K562 (cell line): Measurements from ENCODE around the gene OTOGL. TPM values are rescaled to one million over a fixed set of nuclear protein-coding genes. Genes with fewer than 3 reads are reported as not detected.

ENCODE experiments used
- ATAC-seq: fragments of 200-7000 bp; cut with Tn5 transposase; 3 replicates; pipeline ENCODE4 v1.9.1; 2020; ENCODE audit warnings: moderate library complexity
- BruUV-seq: library from RNA; stranded (reverse); fragments of 400-500 nt; replicated peaks from 2 replicates; lab custom pipeline; 2021; lab: Mats Ljungman, UMichigan
- CTCF ChIA-PET: fragments of 300-600 bp; formaldehyde crosslinking; extraction: SDS; loops from one replicate; lab custom pipeline; 2021; ENCODE audit warnings: low intra/inter-chr PET ratio; lab: Yijun Ruan, JAX
- POLR2A ChIA-PET: fragments of 300-600, 350-650 bp; sonication (Branson Sonifier 250); formaldehyde crosslinking; extraction: SDS; loops from one replicate; lab custom pipeline; 2021; ENCODE audit warnings: antibody characterized with exemption, inconsistent platforms; lab: Yijun Ruan, JAX
- DNase-seq, 4 experiments: peaks; one replicate each; pipeline versions ENCODE4 v3.0.0 to v3.0.0-alpha.2; 2011 to 2018; ENCODE audit warnings: low spot score in 3 of 4, mixed read lengths in 3 of 4; ENCODE audit errors: extremely low read depth in 1 of 4
- FAIRE-seq: peaks from 2 replicates; lab custom pipeline; 2011; peaks lifted over from hg19 to GRCh38; lab: Jason Lieb, UNC
- H2AFZ ChIP-seq: 2 replicates; pipeline ENCODE4 v1.6.0; 2011; ENCODE audit warnings: low read depth, low read length, control low read depth, inconsistent platforms
- H3K27ac ChIP-seq: fragments of 200-600 bp; 3 replicates; pipeline ENCODE4 v1.8.0; 2011; ENCODE audit warnings: low read depth, mild to moderate bottlenecking, control low read depth, inconsistent platforms, low read length, moderate library complexity, mixed read lengths; ENCODE audit errors: extremely low read depth
- H3K27me3 ChIP-seq, 2 experiments: fragments of 300-600 bp in 1 of 2; 2 replicates in 1 of 2; 3 replicates in 1 of 2; pipeline versions ENCODE4 v1.6.0 to v1.8.0; 2011; ENCODE audit warnings: inconsistent platforms in 2 of 2, low read length in 2 of 2, mild to moderate bottlenecking in 1 of 2, mixed read lengths in 1 of 2, moderate library complexity in 1 of 2; ENCODE audit not compliant: control insufficient read depth in 2 of 2, insufficient read depth in 2 of 2
- H3K36me3 ChIP-seq: fragments of 300-600 bp; 3 replicates; pipeline ENCODE4 v1.8.0; 2011; ENCODE audit warnings: mild to moderate bottlenecking, low read length, inconsistent platforms; ENCODE audit not compliant: control insufficient read depth, insufficient read depth
- H3K4me1 ChIP-seq, 2 experiments: fragments of 200-600 bp in 1 of 2; replicated peaks in 1 of 2; 2 replicates in 1 of 2; 3 replicates in 1 of 2; pipeline versions ENCODE4 v1.5.1 to v1.8.0; 2011; ENCODE audit warnings: inconsistent platforms in 2 of 2, low read length in 2 of 2, mild to moderate bottlenecking in 1 of 2, mixed read lengths in 1 of 2, moderate library complexity in 1 of 2; ENCODE audit not compliant: control insufficient read depth in 2 of 2, insufficient read depth in 2 of 2
- H3K4me2 ChIP-seq: 2 replicates; pipeline ENCODE4 v1.6.1; 2011; ENCODE audit warnings: low read length, control low read depth, inconsistent platforms, mixed read lengths; ENCODE audit not compliant: insufficient read depth
- H3K4me3 ChIP-seq: fragments of 200-600 bp; sonication (generic), shearing (Covaris generic); 2 replicates; pipeline ENCODE4 v1.5.1; 2016; ENCODE audit warnings: control low read depth, inconsistent platforms
- H3K79me2 ChIP-seq: fragments of 200-600 bp; 3 replicates; pipeline ENCODE4 v1.8.0; 2011; ENCODE audit warnings: low read length, inconsistent platforms; ENCODE audit not compliant: control insufficient read depth, insufficient read depth
- H3K9ac ChIP-seq, 2 experiments: 2 replicates each; pipeline versions ENCODE4 v1.6.0 to v1.6.1; 2011; ENCODE audit warnings: low read depth in 2 of 2, low read length in 2 of 2, control low read depth in 1 of 2, inconsistent platforms in 1 of 2, mild to moderate bottlenecking in 1 of 2, mixed read lengths in 1 of 2; ENCODE audit not compliant: insufficient read depth in 1 of 2
- H3K9me1 ChIP-seq: one replicate; pipeline ENCODE4 v1.6.0; 2011; ENCODE audit warnings: inconsistent platforms, mild to moderate bottlenecking, low read length, moderate library complexity; ENCODE audit not compliant: control insufficient read depth, insufficient read depth
- H3K9me3 ChIP-seq: replicated peaks from 2 replicates; pipeline ENCODE4 v1.5.1; 2011; ENCODE audit warnings: low read depth, low read length, inconsistent platforms; ENCODE audit not compliant: control insufficient read depth, insufficient read depth
- H4K20me1 ChIP-seq: replicated peaks from 2 replicates; pipeline ENCODE4 v1.6.1; 2011; ENCODE audit warnings: low read length, inconsistent platforms, mixed read lengths; ENCODE audit not compliant: control insufficient read depth, insufficient read depth
- ILF3 ChIP-seq: fragments of 450-650 bp; IDR thresholded peaks from 2 replicates; pipeline ENCODE4 v1.6.1; 2018; ENCODE audit warnings: antibody characterized with exemption, mild to moderate bottlenecking, moderate library complexity, borderline replicate concordance
- KLF6 ChIP-seq: fragments of 250-450 bp; sonication (Bioruptor Pico); IDR thresholded peaks from 2 replicates; pipeline ENCODE4 v1.4.0; 2020; ENCODE audit warnings: mild to moderate bottlenecking, moderate library complexity, borderline replicate concordance
- MAZ ChIP-seq, 2 experiments: fragments of 450-650 bp in 1 of 2; sonication (generic) in 1 of 2; formaldehyde crosslinking; IDR thresholded peaks in 1 of 2; conservative IDR thresholded peaks in 1 of 2; 2 replicates each; pipeline versions ENCODE4 v1.4.0 to v1.5.0; 2020; ENCODE audit warnings: mild to moderate bottlenecking in 1 of 2, missing genetic modification reagents in 1 of 2
- MIER1 ChIP-seq: fragments of 450-650 bp; IDR thresholded peaks from 2 replicates; pipeline ENCODE4 v1.6.1; 2016; ENCODE audit warnings: antibody characterized with exemption, mild to moderate bottlenecking, low read depth
- MXI1 ChIP-seq: IDR thresholded peaks from 2 replicates; pipeline ENCODE4 v1.6.1; 2011; ENCODE audit warnings: low read depth, mild to moderate bottlenecking, improper control_type of control experiment, low read length
- NFIX ChIP-seq: fragments of 250-450 bp; sonication (Bioruptor Pico); IDR thresholded peaks from 2 replicates; pipeline ENCODE4 v1.4.0; 2020; ENCODE audit warnings: low read depth, mild to moderate bottlenecking, moderate library complexity
- PHB2 ChIP-seq: fragments of 450-650 bp; IDR thresholded peaks from 2 replicates; pipeline ENCODE4 v1.6.1; 2017; ENCODE audit warnings: low read depth
- SMAD2 ChIP-seq: fragments of 150-350 bp; IDR thresholded peaks from 2 replicates; pipeline ENCODE4 v1.6.1; 2014; ENCODE audit warnings: low read depth, mild to moderate bottlenecking, low read length
- SOX6 ChIP-seq: fragments of 450-650 bp; IDR thresholded peaks from 2 replicates; pipeline ENCODE4 v1.6.1; 2014; ENCODE audit warnings: mild to moderate bottlenecking
- SRSF7 ChIP-seq: fragments of 200-400 bp; formaldehyde crosslinking; optimal IDR thresholded peaks from 2 replicates; pipeline ENCODE3; 2017; ENCODE audit warnings: mild to moderate bottlenecking, low read depth, low read length
- TAL1 ChIP-seq: fragments of 450-650 bp; IDR thresholded peaks from 2 replicates; pipeline ENCODE4 v1.6.1; 2016; ENCODE audit warnings: mild to moderate bottlenecking
- ZBTB7A ChIP-seq: IDR thresholded peaks from 2 replicates; pipeline ENCODE4 v1.6.1; 2011; ENCODE audit warnings: low read depth, mild to moderate bottlenecking, low read length, moderate library complexity, borderline replicate concordance; ENCODE audit not compliant: control insufficient read depth
- ZNF232 ChIP-seq: sonication (generic); formaldehyde crosslinking; IDR thresholded peaks from 2 replicates; pipeline ENCODE4 v1.8.0; 2022; ENCODE audit warnings: mild to moderate bottlenecking, missing genetic modification reagents
- ZNF584 ChIP-seq: fragments of 200-800 bp; sonication (Bioruptor generic); IDR thresholded peaks from 2 replicates; pipeline ENCODE4 v1.6.1; 2016; ENCODE audit warnings: low read depth, mild to moderate bottlenecking, missing genetic modification characterization, missing compliant biosample characterization
- in situ Hi-C: fragments of 300-500 bp; cut with MboI; formaldehyde crosslinking; loops from 4 replicates; pipeline ENCODE4 v1.15.0; 2018; ENCODE audit warnings: inconsistent platforms, mixed read lengths
- intact Hi-C: fragments of 100-400 bp; cut with micrococcal nuclease; formaldehyde crosslinking; loops from 2 replicates; pipeline ENCODE4 v1.14.2; 2022
- polyA plus RNA-seq, 8 experiments: library from polyadenylated mRNA; depleted of rRNA in 4 of 8; stranded (reverse) in 5 of 8; unstranded in 3 of 8; fragments of >200 nt; fragmentation: Nextera tagmentation in 2 of 8; fragmentation: Illumina TruSeq in 1 of 8; extraction: Ambion mirVana in 2 of 8; extraction: Trizol in 1 of 8; gene quantifications; 2 replicates each; pipeline versions ENCODE4 v1.2.1 to v1.2.3, GENCODE V29; 2011 to 2014; ENCODE audit warnings: inconsistent platforms in 1 of 8, missing spikeins in 1 of 8
- total RNA-seq, 7 experiments: library from RNA; depleted of rRNA in 6 of 7; stranded (reverse); fragments of >200 nt in 6 of 7; fragmentation: Illumina TruSeq in 2 of 7; extraction: Trizol in 2 of 7; gene quantifications; 2 replicates each; pipeline versions ENCODE4 v1.2.1 to v1.2.3, GENCODE V29; 2011 to 2021; ENCODE audit warnings: low replicate concordance in 1 of 7

Gene OTOGL
- total and polyA plus RNA-seq, 9 of the 15 experiments (the other 6 are each of a cell fraction or from before 2014, with no cell fraction given): 0.02 to 0.03 TPM; not detected in 7

DNA sequence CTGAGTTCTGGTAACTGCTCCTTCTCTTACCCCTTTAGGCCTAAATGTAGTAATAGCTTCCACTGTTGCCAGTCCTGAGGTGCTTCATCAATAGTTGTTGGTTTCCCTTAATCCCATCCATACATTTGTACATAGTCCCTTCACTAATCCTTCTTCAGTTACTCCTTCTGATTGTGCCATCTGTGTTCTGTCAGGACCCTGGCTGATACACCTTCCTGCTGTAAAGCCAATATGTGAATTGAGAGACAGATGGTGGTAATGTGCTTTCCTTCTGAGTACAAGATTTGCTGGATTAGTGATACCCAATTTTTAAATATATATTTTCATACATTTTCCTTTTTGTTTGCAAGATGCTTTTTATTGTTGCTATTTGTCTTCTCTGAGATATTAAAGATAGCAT, 66.4 kb downstream of the OTOGL start:
- H3K4me2 ChIP-seq: no peak overlapping the region
- no peak for DNase-seq
- in situ Hi-C loops: no loop called here
- H3K9me1 ChIP-seq: no peaks in the 10 kb centered on the region
- H4K20me1 ChIP-seq: no peaks in the 10 kb centered on the region
- no peak for FAIRE-seq
- H3K9ac ChIP-seq: no peak overlapping the region
- H3K36me3 ChIP-seq: no peaks in the 10 kb centered on the region
- TF ChIP-seq SOX6 (no peak), SMAD2 (no peak), KLF6 (CRISPR knock-in tag) (no peak), TAL1 (no peak), ILF3 (no peak), PHB2 (no peak), ZBTB7A (no peak), ZNF584 (no peak), ZNF232 (no peak), SRSF7 (no peak), MIER1 (no peak), MXI1 (no peak), MAZ (CRISPR knock-in tag; conservative IDR thresholded peaks at IDR 0.05 in 1 of 2, IDR thresholded peaks at IDR 0.05 in 1 of 2) (no peak), NFIX (CRISPR knock-in tag) (no peak)
- TF ChIP-seq, all 486 proteins: peak for 0
- no peak for ATAC-seq
- Histone ChIP-seq H3K79me2 (no peaks in the 10 kb centered on the region), H3K27me3 (no peaks in the 10 kb centered on the region), H3K27ac (no peak overlapping the region), H2AFZ (no peak overlapping the region), H3K9me3 (no peaks in the 10 kb centered on the region), H3K4me3 (no peak overlapping the region), H3K4me1 (no peaks in the 10 kb centered on the region)
- POLR2A ChIA-PET: no interaction called here
- no TSS peak for BruUV-seq
- intact Hi-C loops: no loop called here
- CTCF ChIA-PET: no interaction called here
